ENCODE measurements around the gene IL1R2.

IL1R2 gene

GRCh38 chr2:101991721-101992145 is at the start of gene IL1R2:
Gene IL1R2, plus strand, starts transcription at chr2:101991960. Its CDS starts 16,616 bp downstream, at chr2:102008576.
- DNase-seq (ENCODE audit: low read depth), result no peak

GRCh38 chr2:101942851-101943250 is 48.9 kb upstream of the IL1R2 start:
- no peak for DNase-seq (ENCODE audit: low read depth)

DNA sequence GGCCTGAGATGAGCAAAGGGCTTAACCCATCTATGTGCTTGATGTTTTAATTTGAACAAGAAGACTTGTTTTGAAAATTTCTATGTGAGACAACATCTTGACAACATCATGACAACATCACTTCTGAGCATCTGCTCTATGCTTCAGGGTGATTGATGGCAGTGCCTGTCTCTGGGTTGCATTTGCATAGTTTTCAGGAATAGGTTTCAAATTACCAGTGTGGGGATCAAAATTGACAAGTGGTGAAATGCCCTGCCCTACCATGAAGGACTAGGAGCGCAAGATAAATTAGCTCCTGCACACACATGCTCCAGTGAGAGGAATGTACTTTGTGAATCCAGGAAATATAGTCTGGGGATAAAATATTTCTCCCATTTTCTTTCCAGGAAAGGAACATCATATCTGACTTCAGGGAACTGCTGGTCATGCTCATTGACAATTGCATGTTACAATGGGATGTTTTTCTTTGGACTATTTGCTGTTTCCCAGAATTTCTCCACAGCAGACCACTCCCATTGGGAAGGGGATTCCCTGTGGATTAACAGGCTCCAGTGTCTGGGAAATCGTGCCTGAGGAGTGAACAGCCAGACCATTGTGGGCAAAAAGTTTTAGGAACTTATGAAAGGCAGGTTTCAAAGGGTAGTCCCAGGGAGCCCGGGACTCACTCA is 45.3 kb upstream of the IL1R2 start:
- DNase-seq (ENCODE audit: low read depth), result no peak

GRCh38 chr2:101947374-101947773 is 44.4 kb upstream of the IL1R2 start:
- DNase-seq (ENCODE audit: low read depth), result no peak

- DNase-seq (ENCODE audit: low read depth), result no peak
Measured at GRCh38 chr2:101948625-101949155, 43.1 kb upstream of the IL1R2 start.

GRCh38 chr2:101949304-101949703 is 42.5 kb upstream of the IL1R2 start:
- no peak for DNase-seq (ENCODE audit: low read depth)

- no peak for DNase-seq (ENCODE audit: low read depth)
Measured at GRCh38 chr2:101951296-101951695, 40.5 kb upstream of the IL1R2 start.

GRCh38 chr2:101952551-101952950 is 39.2 kb upstream of the IL1R2 start:
- no peak for DNase-seq (ENCODE audit: low read depth)

DNA sequence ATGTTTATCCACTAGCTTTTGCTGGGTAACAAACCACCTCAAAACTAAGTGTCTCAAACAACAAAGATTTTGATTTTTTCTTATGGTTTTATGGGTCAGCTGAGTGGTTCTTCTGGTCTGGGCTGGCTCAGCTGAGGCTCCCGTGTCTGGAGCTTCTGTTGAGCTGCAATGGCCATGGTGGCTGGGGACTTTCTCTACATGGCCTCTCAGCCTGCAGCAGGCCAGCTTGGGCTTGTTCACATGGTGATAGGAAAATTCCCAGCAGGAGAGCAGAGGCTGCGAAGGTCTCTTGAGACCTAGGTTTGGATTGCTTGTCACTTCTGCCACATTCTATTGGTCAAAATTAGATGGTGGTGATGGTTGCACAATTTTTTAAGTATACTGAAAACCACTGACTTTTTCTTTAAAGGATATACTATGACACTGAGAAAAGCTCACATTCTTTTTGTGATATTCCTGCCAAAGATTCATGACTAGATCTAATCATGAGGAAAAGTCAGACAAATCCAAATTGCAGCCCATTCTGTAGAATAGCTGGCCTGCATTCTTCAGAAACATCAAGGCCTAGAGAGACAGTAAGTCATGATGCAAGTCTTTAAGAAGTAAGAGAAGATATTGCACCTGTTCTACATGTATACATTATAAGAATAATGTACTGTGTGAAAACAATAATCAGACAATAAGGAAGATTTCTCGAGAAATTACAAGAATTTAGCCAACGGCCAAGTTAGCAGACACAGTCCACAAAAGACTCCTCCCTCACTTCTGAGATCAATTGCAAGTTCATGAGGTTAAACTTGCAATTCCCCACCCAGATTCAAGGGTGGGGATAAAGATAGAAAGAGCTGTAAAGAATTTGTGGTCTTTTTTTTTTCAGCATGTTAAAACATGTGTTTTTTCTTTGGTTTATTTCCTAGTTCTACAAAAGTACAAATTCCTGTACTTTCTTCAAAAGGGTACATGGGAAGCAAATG is 35.0 kb upstream of the IL1R2 start:
- no peak for DNase-seq (ENCODE audit: low read depth)

DNA sequence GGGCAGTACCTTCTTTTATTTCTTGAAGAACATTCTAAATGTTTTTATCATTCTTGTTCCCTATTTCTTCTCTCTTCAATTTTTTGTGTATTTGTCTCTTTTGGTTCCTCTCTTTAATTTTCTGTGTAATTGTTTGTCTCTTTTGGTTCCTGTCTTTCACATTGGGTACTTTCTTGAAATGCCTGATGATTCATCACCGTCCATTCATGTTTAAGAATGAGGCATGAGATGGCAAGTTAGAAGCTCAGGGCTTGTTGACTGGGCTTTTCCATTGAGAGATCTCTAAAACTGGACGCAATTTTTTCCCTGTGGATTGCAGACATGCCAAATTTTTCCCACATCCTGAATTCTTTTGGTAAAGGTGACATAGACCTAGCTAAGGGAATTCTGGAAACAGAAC is 33.7 kb upstream of the IL1R2 start:
- DNase-seq (ENCODE audit: low read depth), result no peak

DNA sequence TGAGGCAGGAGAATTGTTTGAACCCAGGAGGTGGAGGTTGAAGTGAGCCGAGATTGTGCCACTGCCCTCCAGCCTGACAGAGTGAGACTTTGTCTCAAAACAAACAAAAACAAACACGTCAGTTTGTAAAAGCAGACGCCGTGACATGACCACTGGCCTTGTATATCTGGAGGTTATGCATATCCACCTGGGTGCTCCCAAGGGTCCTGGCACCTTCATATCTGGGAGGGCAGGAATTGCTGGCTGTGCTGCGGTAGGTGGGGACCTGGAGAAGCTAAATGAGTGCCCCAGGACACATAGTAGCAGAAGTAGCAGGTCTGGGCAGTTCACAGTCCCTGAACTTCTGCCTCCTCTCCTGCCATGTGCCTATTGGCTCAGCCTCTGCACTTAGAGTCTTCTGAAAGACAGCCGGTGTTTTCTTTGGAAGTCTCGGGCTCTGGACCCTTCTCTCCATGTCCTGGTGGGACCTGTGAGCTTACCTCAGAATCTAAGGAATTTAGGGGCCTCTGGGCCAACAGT is 30.9 kb upstream of the IL1R2 start:
- DNase-seq (ENCODE audit: low read depth), result no peak

DNA sequence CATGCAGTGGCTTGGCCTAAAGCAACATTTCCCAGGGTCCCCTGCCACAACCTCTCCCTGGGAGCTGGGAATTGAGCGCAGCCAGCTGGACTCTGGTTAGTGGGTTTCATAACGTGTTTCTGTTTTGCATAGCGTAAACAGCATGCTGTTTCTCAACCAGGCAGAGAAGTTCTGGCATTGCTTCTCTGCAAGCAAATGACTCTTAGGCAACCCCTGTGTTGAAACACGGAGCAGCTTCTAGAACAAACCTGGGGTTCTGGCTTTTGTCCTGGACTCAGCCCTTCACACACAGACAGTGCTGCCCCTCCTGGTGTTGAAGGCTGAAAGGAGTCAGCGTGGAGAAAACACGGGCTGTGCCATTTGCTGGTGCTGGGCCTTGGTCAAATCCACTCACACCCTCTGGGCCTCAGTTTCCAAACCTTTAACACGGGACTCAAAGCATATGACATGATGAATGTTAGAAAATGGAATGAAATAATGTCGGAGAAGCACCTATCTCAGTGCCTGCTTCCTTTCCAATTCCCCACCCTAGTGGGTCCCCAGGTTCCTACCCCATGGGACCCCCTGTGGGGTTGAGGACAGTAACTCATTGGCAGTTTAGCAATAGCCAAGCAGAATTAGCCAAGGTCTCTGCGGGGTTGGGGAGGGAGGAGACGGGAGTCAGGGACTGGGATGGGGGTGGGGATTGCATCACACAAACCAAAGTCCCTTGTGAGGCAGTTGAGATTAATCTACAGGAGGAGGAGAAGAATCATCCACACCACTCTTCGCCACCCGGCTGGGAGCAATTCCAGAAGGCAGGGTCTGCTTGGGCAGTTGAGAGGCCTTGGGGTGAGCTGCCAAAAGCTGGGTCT is 30.2 kb upstream of the IL1R2 start:
- DNase-seq (ENCODE audit: low read depth), result no peak

GRCh38 chr2:101962309-101962708 is 29.5 kb upstream of the IL1R2 start:
- DNase-seq (ENCODE audit: low read depth), result no peak

DNA sequence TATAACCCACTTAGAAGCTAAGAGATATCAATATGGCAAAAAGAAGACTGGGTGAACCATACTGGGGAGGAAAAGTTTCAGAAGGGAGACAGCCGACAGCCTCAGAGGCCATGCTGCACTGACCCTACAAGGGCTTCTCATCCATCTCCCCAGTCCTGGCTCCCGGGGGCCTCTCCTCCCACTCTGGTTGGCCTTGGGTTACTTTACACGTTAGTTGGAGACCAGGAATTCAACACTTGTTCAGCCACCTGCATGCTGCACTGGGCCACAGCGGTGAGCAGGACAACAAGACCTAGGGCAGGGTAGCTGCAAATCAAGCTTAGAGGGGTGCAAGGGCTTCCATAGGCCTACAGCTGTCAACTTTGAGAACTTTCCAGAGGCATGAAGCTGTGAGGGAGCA is 28.6 kb upstream of the IL1R2 start:
- DNase-seq (ENCODE audit: low read depth), result no peak

DNA sequence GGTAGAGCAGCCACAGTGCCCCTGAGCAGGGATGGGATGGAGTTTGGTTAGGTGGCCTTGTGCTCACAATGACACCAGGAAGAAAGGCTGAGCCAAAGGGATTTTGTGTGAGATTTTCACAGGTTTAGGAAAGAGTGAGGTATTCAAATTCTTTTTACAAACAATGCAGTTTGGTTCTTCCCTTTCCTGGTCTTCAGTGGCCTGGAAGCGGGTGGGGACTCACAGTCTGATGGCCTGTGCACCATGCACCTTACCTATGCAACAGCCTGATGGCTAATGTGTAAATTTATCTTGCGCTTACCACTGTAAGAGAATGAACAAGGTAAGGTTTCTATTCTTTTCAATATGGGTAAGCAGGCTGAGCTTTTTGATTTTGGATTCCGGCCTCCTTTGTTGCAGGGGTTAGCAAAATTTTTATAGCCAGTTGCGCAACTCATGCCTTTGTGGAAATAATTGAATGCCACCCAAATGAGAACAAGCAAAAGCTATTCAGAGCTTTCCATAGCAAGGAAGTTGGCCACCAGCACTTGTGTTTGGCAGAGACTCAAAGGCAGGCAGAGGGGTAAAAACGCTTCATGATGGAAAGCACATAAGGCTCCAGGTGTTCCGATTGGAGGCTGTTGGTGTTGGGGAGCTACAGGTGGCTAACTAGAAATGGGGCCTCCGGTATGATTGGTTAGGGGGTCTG is 23.8 kb upstream of the IL1R2 start:
- DNase-seq (ENCODE audit: low read depth), result no peak

GRCh38 chr2:101969723-101970122 is 22.0 kb upstream of the IL1R2 start:
- DNase-seq (ENCODE audit: low read depth), result no peak

DNA sequence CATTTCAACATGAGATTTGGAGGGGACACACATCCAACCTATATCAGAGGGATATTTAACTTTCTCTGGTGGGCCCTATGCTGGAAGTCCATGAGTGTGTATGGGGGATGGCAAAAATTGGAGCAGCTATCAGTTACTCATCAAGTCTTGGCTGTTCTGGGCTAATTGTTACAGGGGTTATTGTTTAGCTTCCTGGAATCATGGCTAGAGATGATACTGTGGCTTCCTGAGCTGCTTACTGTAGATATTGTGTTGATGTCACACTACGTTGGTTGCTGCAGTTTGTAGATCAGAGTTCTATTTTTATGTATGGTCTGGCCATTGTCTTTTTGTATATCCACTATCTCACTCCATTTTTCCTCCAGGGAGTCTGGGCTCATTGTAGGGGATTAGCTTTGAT is 20.9 kb upstream of the IL1R2 start:
- DNase-seq (ENCODE audit: low read depth), result no peak

GRCh38 chr2:101971836-101972235 is 19.9 kb upstream of the IL1R2 start:
- no peak for DNase-seq (ENCODE audit: low read depth)

DNA sequence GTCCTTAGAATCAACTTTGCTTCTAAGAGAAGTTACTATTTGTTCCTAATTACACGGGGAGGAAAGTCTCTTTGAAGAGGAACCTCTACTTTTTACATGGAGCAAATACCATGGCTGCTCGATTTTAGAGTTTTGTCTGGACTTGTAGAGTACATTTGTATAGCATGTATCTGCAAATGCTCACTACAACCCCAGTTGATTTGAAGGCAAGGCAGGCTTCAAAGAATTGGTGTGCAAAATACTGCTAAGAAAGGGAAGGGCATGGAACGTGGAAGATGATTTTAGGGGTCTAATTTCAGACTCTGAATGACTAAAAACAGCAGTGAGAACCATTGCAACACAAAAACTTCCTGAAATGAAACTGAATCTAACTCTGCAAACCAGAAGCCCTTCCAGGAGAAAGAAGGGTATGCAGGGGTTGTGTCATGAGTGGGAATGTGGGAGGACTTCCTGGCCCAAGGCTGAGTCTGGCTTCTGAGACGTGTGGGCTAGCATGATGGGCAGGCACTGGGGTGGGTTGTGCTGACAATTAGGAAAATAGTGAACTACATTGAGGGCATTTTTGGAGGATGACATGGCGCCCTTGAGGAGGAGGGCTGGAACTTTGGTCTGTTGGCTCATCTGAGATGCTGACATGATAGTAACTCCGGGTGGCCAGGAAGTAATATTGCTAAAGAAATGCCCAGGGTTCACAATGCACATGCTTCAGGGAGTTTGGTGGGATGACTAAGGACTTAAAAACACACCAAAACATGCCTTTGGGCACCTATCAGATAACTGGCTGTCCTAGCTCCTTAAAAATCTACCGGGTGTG is 18.9 kb upstream of the IL1R2 start:
- DNase-seq (ENCODE audit: low read depth), result no peak

- DNase-seq (ENCODE audit: low read depth), result no peak
Measured at GRCh38 chr2:101974663-101975062, 17.1 kb upstream of the IL1R2 start.

Measured in stimulated activated CD8-positive, alpha-beta memory T cell treated with anti-CD3 and anti-CD28 coated beads, Interleukin-7, amount 100 ng/mL, for 24 hours (primary cell).